H1 (cell line): ENCODE results near the gene FBXL15. TPM values are rescaled to one million over a fixed set of nuclear protein-coding genes. Genes with fewer than 3 reads are reported as not detected.

Source experiments
- BRCA1 ChIP-seq: IDR thresholded peaks from 2 replicates; pipeline ENCODE4 v1.6.1; 2012; ENCODE audit warnings: low read depth, low read length, improper control_type of control experiment
- CBX5 ChIP-seq: fragments of 300-800, 300-1000 bp; sonication (generic); IDR thresholded peaks from 2 replicates; pipeline ENCODE4 v1.7.1; 2016; ENCODE audit warnings: antibody characterized with exemption, low read length, low read depth
- CREB1 ChIP-seq: IDR thresholded peaks from 2 replicates; pipeline ENCODE4 v1.6.1; 2012; ENCODE audit warnings: inconsistent platforms
- CTCF ChIP-seq, 3 experiments: IDR thresholded peaks; 1 replicate in 2 of 3; 2 replicates in 1 of 3; pipeline versions ENCODE4 v1.5.1 to v1.6.1; 2011; ENCODE audit warnings: low read length in 3 of 3, mild to moderate bottlenecking in 3 of 3, inconsistent platforms in 2 of 3, low read depth in 1 of 3, moderate library complexity in 1 of 3; ENCODE audit not compliant: insufficient read depth in 1 of 3; ENCODE audit errors: control extremely low read depth in 1 of 3
- EGR1 ChIP-seq: IDR thresholded peaks from 2 replicates; pipeline ENCODE4 v1.6.1; 2011; ENCODE audit warnings: low read depth, low read length, borderline replicate concordance
- EP300 ChIP-seq, 2 experiments: IDR thresholded peaks; 1 replicate in 1 of 2; 2 replicates in 1 of 2; pipeline ENCODE4 v1.6.1; 2011 to 2012; ENCODE audit warnings: low read depth in 2 of 2, low read length in 2 of 2, mild to moderate bottlenecking in 2 of 2, borderline replicate concordance in 1 of 2, inconsistent platforms in 1 of 2, moderate library complexity in 1 of 2
- FOSL1 ChIP-seq: IDR thresholded peaks from 2 replicates; pipeline ENCODE4 v1.6.1; 2011; ENCODE audit warnings: mild to moderate bottlenecking, low read depth, low read length, moderate library complexity; ENCODE audit not compliant: insufficient read depth
- GTF2F1 ChIP-seq: IDR thresholded peaks from 2 replicates; pipeline ENCODE4 v1.6.1; 2012; ENCODE audit warnings: low read depth, low read length, improper control_type of control experiment, borderline replicate concordance
- KDM1A ChIP-seq: fragments of 200-600, 300-600 bp; sonication (generic); IDR thresholded peaks from 2 replicates; pipeline ENCODE4 v1.7.1; 2016; ENCODE audit warnings: mild to moderate bottlenecking, low read length, borderline replicate concordance
- MAFK ChIP-seq: IDR thresholded peaks from 2 replicates; pipeline ENCODE4 v1.6.1; 2012; ENCODE audit warnings: low read depth, mild to moderate bottlenecking, improper control_type of control experiment, low read length
- PHF8 ChIP-seq: fragments of 200-600 bp; sonication (generic); conservative IDR thresholded peaks from 2 replicates; pipeline ENCODE4 v1.7.1; 2012; ENCODE audit warnings: low read depth, mild to moderate bottlenecking, inconsistent platforms, low read length, moderate library complexity
- POLR2AphosphoS5 ChIP-seq: IDR thresholded peaks from 2 replicates; pipeline ENCODE4 v1.6.1; 2011; ENCODE audit warnings: low read depth, low read length
- RFX5 ChIP-seq: IDR thresholded peaks from 2 replicates; pipeline ENCODE4 v1.6.1; 2011; ENCODE audit warnings: low read depth, low read length, improper control_type of control experiment, borderline replicate concordance
- SIRT6 ChIP-seq: IDR thresholded peaks from one replicate; pipeline ENCODE4 v1.7.1; 2012; ENCODE audit warnings: low read length, inconsistent platforms
- SIX5 ChIP-seq: IDR thresholded peaks from 2 replicates; pipeline ENCODE4 v1.6.1; 2011; ENCODE audit warnings: mild to moderate bottlenecking, low read depth, low read length
- SP1 ChIP-seq: IDR thresholded peaks from 2 replicates; pipeline ENCODE4 v1.6.1; 2011; ENCODE audit warnings: low read depth, low read length
- SP2 ChIP-seq: IDR thresholded peaks from 2 replicates; pipeline ENCODE4 v1.6.1; 2012; ENCODE audit warnings: mild to moderate bottlenecking, low read length, inconsistent platforms
- SP4 ChIP-seq: IDR thresholded peaks from 2 replicates; pipeline ENCODE4 v1.6.1; 2012; ENCODE audit warnings: low read length, inconsistent platforms
- SRF ChIP-seq: IDR thresholded peaks from 2 replicates; pipeline ENCODE4 v1.6.1; 2011; ENCODE audit warnings: mild to moderate bottlenecking, low read depth, low read length, moderate library complexity
- TAF1 ChIP-seq: IDR thresholded peaks from 2 replicates; pipeline ENCODE4 v1.6.1; 2011; ENCODE audit warnings: mild to moderate bottlenecking, low read depth, low read length
- TCF12 ChIP-seq: IDR thresholded peaks from 2 replicates; pipeline ENCODE4 v1.6.1; 2011; ENCODE audit warnings: low read depth, mild to moderate bottlenecking, low read length
- polyA plus RNA-seq, 7 experiments: library from polyadenylated mRNA; depleted of rRNA in 3 of 7; stranded (reverse) in 5 of 7; unstranded in 2 of 7; fragments of >200 nt in 5 of 7; fragments of 200-250 nt in 2 of 7; gene quantifications; 1 replicate in 5 of 7; 2 replicates in 1 of 7; 4 replicates in 1 of 7; pipeline versions ENCODE4 v1.2.1 to v1.2.3, GENCODE V29; 2011 to 2013; ENCODE audit warnings: missing spikeins in 2 of 7, mixed read lengths in 2 of 7
- total RNA-seq: library from RNA; stranded (reverse); fragmentation: NEBNext Ultra II Directional; extraction: Animal tissue kit (Norgen Biotek cat#: 25700); gene quantifications from 2 replicates; pipeline ENCODE4 v1.2.1, GENCODE V29; 2021
- TF ChIP-seq, protein P1 (sequence below): IDR thresholded peaks from 2 replicates; pipeline ENCODE4 v1.6.1; 2012; ENCODE audit warnings: inconsistent platforms

FBXL15 gene
- total and polyA plus RNA-seq, 2 of the 8 experiments (the other 6 are each of a cell fraction or from before 2014, with no cell fraction given) = 11.3 to 22.6 TPM

DNA sequence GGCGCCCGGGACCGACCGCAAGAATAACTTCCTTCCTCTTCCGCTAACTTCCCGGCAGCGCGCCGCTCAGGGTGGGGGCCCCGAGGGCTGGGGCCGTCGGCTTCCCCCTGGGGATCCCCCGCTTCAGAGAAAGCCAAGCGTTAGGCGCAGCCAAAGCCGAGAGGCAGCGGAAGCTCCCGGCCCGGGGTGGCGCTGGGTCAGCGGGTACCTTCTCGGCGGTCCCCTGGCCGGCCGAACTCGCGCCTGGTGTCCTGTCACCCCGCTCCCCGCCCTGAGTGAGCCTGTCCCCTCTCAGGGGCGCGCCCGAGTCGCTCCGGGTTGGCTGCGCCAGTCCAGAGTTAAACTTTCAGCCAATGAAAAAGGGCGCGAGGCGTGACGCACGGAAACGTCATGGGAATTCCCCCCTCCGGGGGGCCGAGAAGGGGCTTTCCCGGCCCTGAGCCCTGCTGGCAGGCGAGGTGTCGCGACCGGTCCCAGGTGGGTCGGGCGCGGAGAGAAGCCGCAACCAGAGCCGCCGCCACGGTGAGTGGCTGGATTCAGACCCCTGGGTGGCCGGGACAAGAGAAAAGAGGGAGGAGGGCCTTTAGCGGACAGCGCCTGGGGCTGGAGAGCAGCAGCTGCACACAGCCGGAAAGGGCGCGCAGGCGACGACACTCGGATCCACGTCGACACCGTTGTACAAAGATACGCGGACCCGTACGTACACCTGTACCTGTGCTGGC is 26.4 kb upstream of the FBXL15 start (continued):
- TF ChIP-seq SP2 (no peak), RFX5 (no peak), EGR1 (peak; percentile 97), SRF (no peak), PHF8 (peak; percentile 74), SIX5 (no peak), MAFK (no peak), FOSL1 (no peak), KDM1A (peak; percentile 71; the same call in 1 of the 2 replicates), SIRT6 (no peak), SP1 (0 out of 2 replicates have a peak, but pooled peaks have one; percentile 13), TAF1 (peak; percentile 64; the same call in 1 of the 2 replicates), POLR2AphosphoS5 (no peak), CTCF (IDR thresholded peaks at IDR 0.05; ENCODE audit: control extremely low read depth in 1 of 3, insufficient read depth in 1 of 3, low read depth in 1 of 3, low read length in 3 of 3) (peak in 1 of 3 experiments; percentile 96; a peak in 2 of 4 replicates), BRCA1 (no peak), TCF12 (0 out of 2 replicates have a peak, but pooled peaks have one; percentile 64), SP4 (no peak), CREB1 (peak; percentile 96), GTF2F1 (peak; percentile 83; the same call in 1 of the 2 replicates), CBX5 (no peak), EP300 (IDR thresholded peaks at IDR 0.05; ENCODE audit: borderline replicate concordance in 1 of 2, low read depth in 2 of 2, low read length in 2 of 2) (peak in 1 of 2 experiments; percentile 89; a peak in 1 of 3 replicates)
- TF ChIP-seq, protein P1, sequence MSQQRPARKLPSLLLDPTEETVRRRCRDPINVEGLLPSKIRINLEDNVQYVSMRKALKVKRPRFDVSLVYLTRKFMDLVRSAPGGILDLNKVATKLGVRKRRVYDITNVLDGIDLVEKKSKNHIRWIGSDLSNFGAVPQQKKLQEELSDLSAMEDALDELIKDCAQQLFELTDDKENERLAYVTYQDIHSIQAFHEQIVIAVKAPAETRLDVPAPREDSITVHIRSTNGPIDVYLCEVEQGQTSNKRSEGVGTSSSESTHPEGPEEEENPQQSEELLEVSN = peak; percentile 49
